Kidney epithelial cell (primary cell): Measurements from ENCODE around the gene TOR4A. TPM values are rescaled to one million over a fixed set of nuclear protein-coding genes. Genes with fewer than 3 reads are reported as not detected.
"Not testable (repeated sequence)": the region's sequence is repeated elsewhere in the genome, so short reads cannot be mapped to it uniquely, and the experiment has no call there.

Experiments used
- DNase-seq: peaks from one replicate; pipeline ENCODE4 v3.0.0-alpha.2; 2010; ENCODE audit warnings: low read depth
- H3K27me3 ChIP-seq: 2 replicates; pipeline ENCODE4 v1.6.0; 2011; ENCODE audit warnings: low read length; ENCODE audit not compliant: control insufficient read depth, insufficient read depth
- H3K36me3 ChIP-seq: 2 replicates; pipeline ENCODE4 v1.5.1; 2011; ENCODE audit warnings: low read length; ENCODE audit not compliant: control insufficient read depth, insufficient read depth
- H3K4me3 ChIP-seq: 2 replicates; pipeline ENCODE4 v1.5.1; 2011; ENCODE audit warnings: low read depth, mild to moderate bottlenecking, control low read depth, low read length
- total RNA-seq: library from RNA; depleted of rRNA; stranded (reverse); fragments of >200 nt; gene quantifications from 2 replicates; pipeline ENCODE4 v1.2.3, GENCODE V29; 2015
- TF ChIP-seq, protein P1 (sequence below): IDR thresholded peaks from 2 replicates; pipeline ENCODE4 v1.5.1; 2011; ENCODE audit warnings: mild to moderate bottlenecking, moderate library complexity, low read length, control low read depth, inconsistent platforms; ENCODE audit not compliant: insufficient read depth, poor library complexity, severe bottlenecking

The TOR4A gene
- total RNA-seq, 1 donor from 2014 or later: 33.5 TPM

DNA sequence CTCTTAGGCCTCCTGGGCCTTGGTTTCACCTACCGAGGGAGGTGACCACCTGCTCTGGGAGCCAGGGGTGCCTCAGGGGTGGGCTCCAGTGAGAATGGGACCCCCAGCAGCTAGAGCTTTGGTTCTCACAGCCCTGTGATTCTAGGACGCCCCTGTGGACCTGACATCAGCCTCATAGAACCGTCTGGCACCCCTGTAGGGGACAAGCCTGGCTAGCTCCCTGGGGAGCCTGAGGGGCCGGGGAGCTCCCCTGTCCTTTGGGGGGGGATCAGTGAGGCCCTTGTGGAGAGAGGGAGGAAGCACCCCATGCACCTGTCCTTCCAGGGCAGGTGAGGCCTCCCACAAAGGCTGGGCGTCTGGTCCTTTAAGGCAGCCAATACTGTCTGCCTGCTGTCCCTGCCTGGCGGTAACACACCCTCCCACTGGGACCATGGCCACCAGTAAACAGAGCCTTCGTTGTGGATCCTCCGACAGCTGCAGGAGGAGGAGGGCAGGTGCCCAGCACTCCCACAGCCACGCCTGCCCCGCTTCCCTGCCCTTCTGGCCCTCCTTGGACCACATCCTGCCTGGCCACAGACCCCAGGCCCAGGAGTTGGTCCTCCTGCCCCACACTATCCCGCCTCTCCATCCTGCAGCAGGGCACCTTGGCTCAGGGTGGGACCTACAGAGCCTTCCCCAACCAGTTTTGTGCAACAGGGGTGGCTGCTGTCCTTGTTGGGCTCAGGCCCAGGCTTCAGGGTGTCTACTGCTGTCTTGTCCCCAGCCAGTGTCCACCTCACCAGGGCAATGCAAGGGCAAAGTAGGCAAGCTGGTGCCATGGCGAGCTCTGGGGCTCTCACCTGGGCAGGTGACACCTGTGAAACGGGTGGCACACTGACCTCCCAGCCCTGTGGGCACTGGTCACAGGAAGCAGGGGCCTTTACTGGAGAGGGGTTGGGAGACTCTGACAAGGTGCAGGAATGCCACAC is 39.5 kb upstream of the TOR4A start:
- peaks cover 7% of the 10 kb centered on the region for H3K36me3 ChIP-seq

DNA sequence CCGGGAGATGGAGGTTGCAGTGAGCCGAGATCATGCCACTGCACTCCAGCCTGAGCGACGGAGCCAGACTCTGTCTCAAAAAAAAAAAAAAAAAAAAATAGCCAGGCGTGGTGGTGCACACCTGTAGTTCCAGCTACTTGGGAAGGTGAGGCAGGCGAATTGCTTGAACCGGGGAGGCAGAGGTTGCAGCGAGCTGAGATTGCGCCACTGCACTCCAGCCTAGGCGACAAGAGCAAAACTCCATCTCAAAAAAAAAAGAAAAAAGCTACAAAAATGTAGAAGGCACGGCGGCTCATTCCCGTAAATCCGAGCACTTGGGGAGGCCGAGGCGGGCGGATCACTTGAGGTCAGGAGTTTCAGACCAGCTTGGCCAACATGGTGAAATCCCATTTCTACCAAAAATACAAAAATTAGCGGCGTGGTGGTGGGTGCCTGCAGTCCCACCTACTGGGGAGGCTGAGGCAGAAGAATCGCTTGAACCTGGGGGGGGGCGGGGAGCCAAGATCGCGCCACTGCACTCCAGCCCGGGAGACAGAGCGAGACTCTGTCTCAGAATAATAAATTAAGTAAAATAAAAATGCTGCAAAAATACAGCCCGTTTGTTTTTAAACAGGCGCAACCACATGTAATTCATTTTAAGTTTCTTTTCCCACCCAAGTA is 37.9 kb upstream of the TOR4A start:
- Histone ChIP-seq H3K27me3 (peaks cover 13% of the 10 kb centered on the region), H3K4me3 (peak overlapping the region; percentile 81), H3K36me3 (peaks cover 10% of the 10 kb centered on the region)
- DNase-seq: not testable (repeated sequence)

More for the DNA sequence above, 39.5 kb upstream of the TOR4A start:
- DNase-seq: no peak
- TF ChIP-seq, protein P1, sequence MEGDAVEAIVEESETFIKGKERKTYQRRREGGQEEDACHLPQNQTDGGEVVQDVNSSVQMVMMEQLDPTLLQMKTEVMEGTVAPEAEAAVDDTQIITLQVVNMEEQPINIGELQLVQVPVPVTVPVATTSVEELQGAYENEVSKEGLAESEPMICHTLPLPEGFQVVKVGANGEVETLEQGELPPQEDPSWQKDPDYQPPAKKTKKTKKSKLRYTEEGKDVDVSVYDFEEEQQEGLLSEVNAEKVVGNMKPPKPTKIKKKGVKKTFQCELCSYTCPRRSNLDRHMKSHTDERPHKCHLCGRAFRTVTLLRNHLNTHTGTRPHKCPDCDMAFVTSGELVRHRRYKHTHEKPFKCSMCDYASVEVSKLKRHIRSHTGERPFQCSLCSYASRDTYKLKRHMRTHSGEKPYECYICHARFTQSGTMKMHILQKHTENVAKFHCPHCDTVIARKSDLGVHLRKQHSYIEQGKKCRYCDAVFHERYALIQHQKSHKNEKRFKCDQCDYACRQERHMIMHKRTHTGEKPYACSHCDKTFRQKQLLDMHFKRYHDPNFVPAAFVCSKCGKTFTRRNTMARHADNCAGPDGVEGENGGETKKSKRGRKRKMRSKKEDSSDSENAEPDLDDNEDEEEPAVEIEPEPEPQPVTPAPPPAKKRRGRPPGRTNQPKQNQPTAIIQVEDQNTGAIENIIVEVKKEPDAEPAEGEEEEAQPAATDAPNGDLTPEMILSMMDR: no peak
- Histone ChIP-seq H3K27me3 (peaks cover 28% of the 10 kb centered on the region), H3K4me3 (no peak overlapping the region)

DNA sequence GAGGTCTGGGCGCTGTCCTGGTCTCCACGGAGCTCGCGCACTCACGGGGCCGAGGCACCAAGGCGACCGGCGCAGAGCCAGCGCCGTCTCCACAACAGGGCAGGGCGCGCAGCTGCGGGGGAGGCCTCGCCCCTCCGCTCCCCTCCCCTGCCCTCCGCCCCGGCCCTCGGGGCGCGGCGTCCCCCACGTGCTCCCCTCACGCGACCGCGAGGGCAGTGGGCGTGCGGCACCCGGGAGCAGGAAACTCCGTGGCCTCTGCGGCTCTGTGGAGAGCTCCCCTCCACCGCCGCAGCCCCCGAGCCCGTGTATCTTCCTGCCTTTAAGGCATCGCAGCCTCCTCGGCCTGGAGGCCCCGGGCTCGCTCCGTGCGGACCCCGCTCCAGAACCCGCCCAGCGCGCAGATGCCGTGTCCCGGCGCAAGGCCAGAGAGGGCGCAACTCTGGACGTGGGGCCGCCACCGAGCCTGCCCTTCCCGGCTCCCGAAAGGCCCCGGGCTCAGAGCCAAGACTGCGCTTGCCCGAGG is 37.1 kb upstream of the TOR4A start:
- H3K4me3 ChIP-seq: peak overlapping the region; percentile 81
- peaks cover 7% of the 10 kb centered on the region for H3K27me3 ChIP-seq
- TF ChIP-seq, protein P1: no peak
- DNase-seq: no peak
- peaks cover 10% of the 10 kb centered on the region for H3K36me3 ChIP-seq

DNA sequence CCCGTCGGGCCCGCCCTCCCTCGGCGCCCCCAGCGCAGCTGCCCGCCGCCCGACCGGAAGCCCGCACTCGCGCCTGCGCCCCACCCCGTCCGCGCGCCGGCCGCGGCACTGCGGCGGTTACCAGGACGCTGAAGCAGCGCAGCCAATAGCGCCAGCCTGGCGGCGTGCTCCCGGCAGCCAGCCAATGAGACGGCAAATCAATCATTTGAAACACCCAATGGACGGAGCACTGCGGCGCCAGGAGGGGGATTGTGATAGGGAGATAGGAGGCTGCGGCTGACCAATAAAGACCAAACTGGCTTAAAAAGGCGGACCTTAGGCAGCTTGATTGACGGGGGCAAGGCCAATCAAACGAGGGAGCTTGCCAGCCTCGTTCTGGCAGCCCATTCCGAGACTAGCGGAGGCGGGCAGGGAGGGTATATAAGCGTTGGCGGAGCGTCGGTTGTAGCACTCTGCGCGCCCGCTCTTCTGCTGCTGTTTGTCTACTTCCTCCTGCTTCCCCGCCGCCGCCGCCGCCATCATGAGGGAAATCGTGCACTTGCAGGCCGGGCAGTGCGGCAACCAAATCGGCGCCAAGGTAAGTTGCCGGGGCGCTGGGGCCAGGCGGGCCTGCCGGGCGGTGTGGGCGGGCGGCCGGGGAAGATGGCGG is 36.6 kb upstream of the TOR4A start, which contains the start of gene TUBB4B:
TSS of gene TUBB4B (plus strand) at position 447 of the 649 bp plus-strand sequence. CDS start at position 521, 74 bp downstream.
- Histone ChIP-seq H3K27me3 (peaks cover 4% of the 10 kb centered on the region), H3K36me3 (peaks cover 10% of the 10 kb centered on the region), H3K4me3 (peak within 1 kb of the TSS; percentile 96)
- TF ChIP-seq, protein P1: no peak
- DNase-seq: peak; percentile 98

DNA sequence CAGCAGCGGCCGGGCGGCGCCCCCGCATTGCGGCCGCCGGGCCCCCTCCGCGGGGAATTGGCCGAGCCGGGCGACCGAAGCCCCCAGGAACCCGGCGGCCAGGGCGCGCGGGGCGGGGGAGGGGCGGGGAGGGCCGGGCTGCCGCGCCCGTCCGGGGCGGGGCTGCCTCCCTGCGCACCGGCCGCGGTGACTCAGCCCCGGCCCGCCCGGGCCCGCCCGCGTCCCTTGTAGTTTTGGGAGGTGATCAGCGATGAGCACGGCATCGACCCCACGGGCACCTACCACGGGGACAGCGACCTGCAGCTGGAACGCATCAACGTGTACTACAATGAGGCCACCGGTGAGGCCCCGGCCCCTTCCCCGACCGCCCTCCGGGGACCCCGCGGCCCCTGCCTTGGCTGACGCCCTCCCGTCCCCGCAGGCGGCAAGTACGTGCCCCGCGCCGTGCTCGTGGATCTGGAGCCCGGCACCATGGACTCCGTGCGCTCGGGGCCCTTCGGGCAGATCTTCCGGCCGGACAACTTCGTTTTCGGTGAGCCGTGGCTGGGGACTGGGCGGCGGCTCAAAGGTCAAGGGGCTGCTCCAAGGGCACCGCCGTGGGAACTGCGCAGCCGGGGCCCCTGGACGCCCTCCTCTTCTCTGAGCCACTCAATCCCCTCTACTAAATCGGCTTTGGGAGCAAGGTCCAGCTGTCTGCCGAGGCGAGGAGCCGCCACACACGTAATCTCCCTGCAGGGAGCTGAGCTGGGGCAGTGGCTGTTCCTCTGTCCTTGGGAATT is 35.8 kb upstream of the TOR4A start:
- no peak for DNase-seq
- TF ChIP-seq, protein P1: no peak
- Histone ChIP-seq H3K4me3 (peak overlapping the region; percentile 96), H3K27me3 (peaks cover 4% of the 10 kb centered on the region), H3K36me3 (peaks cover 10% of the 10 kb centered on the region)
